Stimulated activated naive CD8-positive, alpha-beta T cell treated with anti-CD3 and anti-CD28 coated beads, Interleukin-15, amount 100 ng/mL, for 72 hours (primary cell): ENCODE data around the gene PRG2.
"Not testable (repeated sequence)": the region's sequence is repeated elsewhere in the genome, so short reads cannot be mapped to it uniquely, and the experiment has no call there.

ENCODE experiments used
- ATAC-seq: fragments of 150-1000 bp; cut with Tn5 transposase; 2 replicates; pipeline ENCODE4 v1.10.0; 2021; ENCODE audit warnings: mild to moderate bottlenecking, moderate library complexity
- DNase-seq, 2 donors: peaks; one replicate each; pipeline ENCODE4 v3.0.0; 2021 to 2022
- H3K27ac Mint-ChIP-seq, 2 donors: one replicate each; pipeline ENCODE4 v1.8.0; 2022; ENCODE audit warnings: mild to moderate bottlenecking in 2 of 2, mixed read lengths in 2 of 2, moderate library complexity in 2 of 2
- H3K27me3 Mint-ChIP-seq: one replicate; pipeline ENCODE4 v1.8.0; 2022; ENCODE audit warnings: mixed read lengths
- H3K4me1 Mint-ChIP-seq: one replicate; pipeline ENCODE4 v1.8.0; 2022; ENCODE audit warnings: mild to moderate bottlenecking, mixed read lengths
- H3K4me3 Mint-ChIP-seq, 2 donors: one replicate each; pipeline ENCODE4 v1.8.0; 2022; ENCODE audit warnings: mild to moderate bottlenecking in 2 of 2, mixed read lengths in 2 of 2, moderate library complexity in 1 of 2
- H3K9me3 Mint-ChIP-seq, 2 donors: one replicate each; pipeline ENCODE4 v1.8.0; 2022; ENCODE audit warnings: mixed read lengths in 2 of 2

Gene PRG2

GRCh38 chr11:57336856-57337255 lies 53.6 kb downstream of the PRG2 start:
- H3K9me3 Mint-ChIP-seq, H3K4me3 Mint-ChIP-seq, H3K27ac Mint-ChIP-seq, H3K27me3 Mint-ChIP-seq, DNase-seq, ATAC-seq: not testable (repeated sequence)
- peaks cover 49% of the 10 kb centered on the region for H3K4me1 Mint-ChIP-seq
